SW 1271 (cell line): Measurements from ENCODE around the gene PACSIN2.
"Not testable (repeated sequence)": the region's sequence is repeated elsewhere in the genome, so short reads cannot be mapped to it uniquely, and the experiment has no call there.

Source experiments
- DNase-seq, 2 experiments: peaks; one replicate each; lab custom pipeline; 2025; lab: John Stamatoyannopoulos, UW

PACSIN2 gene

GRCh38 chr22:42992092-42992491, 22.9 kb downstream of the PACSIN2 start:
- no peak for DNase-seq

- DNase-seq: peak in 1 of 2 experiments; percentile 22
Measured at GRCh38 chr22:42991010-42991651, 23.8 kb downstream of the PACSIN2 start.

GRCh38 chr22:42990131-42990838, 24.7 kb downstream of the PACSIN2 start:
- DNase-seq: peak; percentile 43 to 65

GRCh38 chr22:42986115-42986514, 28.8 kb downstream of the PACSIN2 start:
- DNase-seq: no peak

GRCh38 chr22:42985531-42985905, 29.4 kb downstream of the PACSIN2 start:
- DNase-seq: no peak

- DNase-seq: no peak
Measured at GRCh38 chr22:42984814-42985530, 30.0 kb downstream of the PACSIN2 start.

GRCh38 chr22:42984397-42984796, 30.6 kb downstream of the PACSIN2 start:
- DNase-seq: no peak

GRCh38 chr22:42983470-42983869, 31.5 kb downstream of the PACSIN2 start:
- DNase-seq: no peak

- DNase-seq: no peak
Measured at GRCh38 chr22:42979606-42980005, 35.3 kb downstream of the PACSIN2 start.

GRCh38 chr22:42978453-42979103, 36.4 kb downstream of the PACSIN2 start:
- no peak for DNase-seq

GRCh38 chr22:42977569-42977968, 37.4 kb downstream of the PACSIN2 start:
- DNase-seq: no peak

- DNase-seq: no peak
Measured at GRCh38 chr22:42976217-42976933, 38.6 kb downstream of the PACSIN2 start.

GRCh38 chr22:42974223-42974622, 40.7 kb downstream of the PACSIN2 start:
- DNase-seq: no peak

- DNase-seq: no peak
Measured at GRCh38 chr22:42973536-42973881, 41.4 kb downstream of the PACSIN2 start.

- no peak for DNase-seq
Measured at GRCh38 chr22:42972649-42973535, 42.1 kb downstream of the PACSIN2 start.

GRCh38 chr22:42971473-42971860, 43.5 kb downstream of the PACSIN2 start:
- not testable (repeated sequence) for DNase-seq

- DNase-seq: no peak
Measured at GRCh38 chr22:42970029-42970428, 44.9 kb downstream of the PACSIN2 start.

- no peak for DNase-seq
Measured at GRCh38 chr22:42969348-42969975, 45.5 kb downstream of the PACSIN2 start.

- DNase-seq: no peak
Measured at GRCh38 chr22:42967933-42968332, 47.0 kb downstream of the PACSIN2 start.

- no peak for DNase-seq
Measured at GRCh38 chr22:42967005-42967404, 47.9 kb downstream of the PACSIN2 start.

- no peak for DNase-seq
Measured at GRCh38 chr22:42966497-42966896, 48.5 kb downstream of the PACSIN2 start.
